GM12878 (cell line): Measurements from ENCODE around the gene TMEM201.

Source experiments
- EP300 ChIP-seq, 2 experiments: fragments of 150-350 bp in 1 of 2; IDR thresholded peaks; 2 replicates each; pipeline ENCODE4 v1.6.1; 2011 to 2012; ENCODE audit warnings: low read depth in 2 of 2, low read length in 2 of 2, borderline replicate concordance in 1 of 2, improper control_type of control experiment in 1 of 2, inconsistent platforms in 1 of 2; ENCODE audit not compliant: control insufficient read depth in 1 of 2
- POLR2AphosphoS5 ChIP-seq: IDR thresholded peaks from 2 replicates; pipeline ENCODE4 v1.6.1; 2011; ENCODE audit warnings: mild to moderate bottlenecking, low read length, inconsistent platforms
- RAD21 ChIP-seq: IDR thresholded peaks from 2 replicates; pipeline ENCODE4 v1.6.1; 2011; ENCODE audit warnings: mild to moderate bottlenecking, low read depth, low read length, moderate library complexity; ENCODE audit not compliant: insufficient read depth
- RCOR1 ChIP-seq: conservative IDR thresholded peaks from 2 replicates; pipeline ENCODE4 v1.6.1; 2012; ENCODE audit warnings: low read depth, low read length, improper control_type of control experiment
- SMC3 ChIP-seq: IDR thresholded peaks from 2 replicates; pipeline ENCODE4 v1.6.1; 2011; ENCODE audit warnings: low read length, improper control_type of control experiment, borderline replicate concordance
- SRF ChIP-seq, 2 experiments: IDR thresholded peaks; 2 replicates each; pipeline ENCODE4 v1.6.1; 2011; ENCODE audit warnings: low read depth in 2 of 2, low read length in 2 of 2, mild to moderate bottlenecking in 1 of 2, moderate library complexity in 1 of 2
- TF ChIP-seq, protein P1 (sequence below): IDR thresholded peaks from 2 replicates; pipeline ENCODE4 v1.6.1; 2012; ENCODE audit warnings: low read length, inconsistent platforms
- TF ChIP-seq, protein P2 (sequence below): IDR thresholded peaks from 2 replicates; pipeline ENCODE4 v1.6.1; 2011; ENCODE audit warnings: mild to moderate bottlenecking, low read depth, low read length, moderate library complexity; ENCODE audit not compliant: insufficient replicate concordance
- TF ChIP-seq, protein P3 (sequence below): fragments of 150-350 bp; IDR thresholded peaks from 2 replicates; pipeline ENCODE4 v1.6.1; 2016; ENCODE audit warnings: low read depth, low read length
- TF ChIP-seq, protein P4 (sequence below): IDR thresholded peaks from 2 replicates; pipeline ENCODE4 v1.6.1; 2011; ENCODE audit warnings: borderline replicate concordance, low read depth, mild to moderate bottlenecking, moderate library complexity, low read length; ENCODE audit not compliant: insufficient read depth, poor library complexity, severe bottlenecking

DNA sequence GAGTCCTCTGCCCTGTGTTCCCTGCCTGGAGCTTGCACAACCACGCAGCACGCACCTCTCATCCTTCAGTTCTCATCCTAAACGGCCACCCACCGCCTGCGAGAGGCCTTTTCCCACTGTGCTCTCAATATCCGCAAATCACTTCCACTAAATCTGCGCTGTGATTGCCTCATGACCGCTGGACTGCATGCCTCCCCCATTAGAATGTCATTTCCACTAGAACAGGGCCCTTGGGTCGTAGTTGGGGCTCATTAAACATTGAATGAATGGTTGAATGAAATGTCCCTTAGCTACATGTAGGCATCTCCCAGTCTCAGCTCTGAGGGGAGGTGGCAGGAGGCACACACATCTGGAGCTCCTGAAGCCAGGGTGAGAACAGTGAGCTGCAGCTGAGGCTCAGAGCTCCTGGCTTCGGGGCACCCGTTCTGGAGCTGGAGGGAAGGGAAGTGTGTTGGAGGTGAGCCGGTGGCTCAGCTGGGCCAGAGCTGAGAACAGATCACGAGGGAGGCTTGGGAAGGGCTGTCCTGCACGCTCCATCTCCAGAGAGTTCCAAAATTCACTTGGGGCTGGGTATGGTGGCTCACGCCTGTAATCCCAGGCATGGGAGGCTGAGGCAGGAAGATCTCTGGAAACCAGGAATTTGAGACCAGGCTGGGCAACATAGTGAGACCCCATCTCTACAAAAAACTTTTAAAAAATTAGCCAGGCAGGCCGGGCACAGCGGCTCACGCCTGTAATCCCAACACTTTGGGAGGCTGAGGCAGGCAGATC is 30.4 kb downstream of the TMEM201 start:
- TF ChIP-seq, protein P1, sequence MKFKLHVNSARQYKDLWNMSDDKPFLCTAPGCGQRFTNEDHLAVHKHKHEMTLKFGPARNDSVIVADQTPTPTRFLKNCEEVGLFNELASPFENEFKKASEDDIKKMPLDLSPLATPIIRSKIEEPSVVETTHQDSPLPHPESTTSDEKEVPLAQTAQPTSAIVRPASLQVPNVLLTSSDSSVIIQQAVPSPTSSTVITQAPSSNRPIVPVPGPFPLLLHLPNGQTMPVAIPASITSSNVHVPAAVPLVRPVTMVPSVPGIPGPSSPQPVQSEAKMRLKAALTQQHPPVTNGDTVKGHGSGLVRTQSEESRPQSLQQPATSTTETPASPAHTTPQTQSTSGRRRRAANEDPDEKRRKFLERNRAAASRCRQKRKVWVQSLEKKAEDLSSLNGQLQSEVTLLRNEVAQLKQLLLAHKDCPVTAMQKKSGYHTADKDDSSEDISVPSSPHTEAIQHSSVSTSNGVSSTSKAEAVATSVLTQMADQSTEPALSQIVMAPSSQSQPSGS, result no peak
- TF ChIP-seq, protein P2, sequence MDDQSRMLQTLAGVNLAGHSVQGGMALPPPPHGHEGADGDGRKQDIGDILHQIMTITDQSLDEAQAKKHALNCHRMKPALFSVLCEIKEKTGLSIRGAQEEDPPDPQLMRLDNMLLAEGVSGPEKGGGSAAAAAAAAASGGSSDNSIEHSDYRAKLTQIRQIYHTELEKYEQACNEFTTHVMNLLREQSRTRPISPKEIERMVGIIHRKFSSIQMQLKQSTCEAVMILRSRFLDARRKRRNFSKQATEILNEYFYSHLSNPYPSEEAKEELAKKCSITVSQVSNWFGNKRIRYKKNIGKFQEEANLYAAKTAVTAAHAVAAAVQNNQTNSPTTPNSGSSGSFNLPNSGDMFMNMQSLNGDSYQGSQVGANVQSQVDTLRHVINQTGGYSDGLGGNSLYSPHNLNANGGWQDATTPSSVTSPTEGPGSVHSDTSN, result no peak
- TF ChIP-seq, protein P3, sequence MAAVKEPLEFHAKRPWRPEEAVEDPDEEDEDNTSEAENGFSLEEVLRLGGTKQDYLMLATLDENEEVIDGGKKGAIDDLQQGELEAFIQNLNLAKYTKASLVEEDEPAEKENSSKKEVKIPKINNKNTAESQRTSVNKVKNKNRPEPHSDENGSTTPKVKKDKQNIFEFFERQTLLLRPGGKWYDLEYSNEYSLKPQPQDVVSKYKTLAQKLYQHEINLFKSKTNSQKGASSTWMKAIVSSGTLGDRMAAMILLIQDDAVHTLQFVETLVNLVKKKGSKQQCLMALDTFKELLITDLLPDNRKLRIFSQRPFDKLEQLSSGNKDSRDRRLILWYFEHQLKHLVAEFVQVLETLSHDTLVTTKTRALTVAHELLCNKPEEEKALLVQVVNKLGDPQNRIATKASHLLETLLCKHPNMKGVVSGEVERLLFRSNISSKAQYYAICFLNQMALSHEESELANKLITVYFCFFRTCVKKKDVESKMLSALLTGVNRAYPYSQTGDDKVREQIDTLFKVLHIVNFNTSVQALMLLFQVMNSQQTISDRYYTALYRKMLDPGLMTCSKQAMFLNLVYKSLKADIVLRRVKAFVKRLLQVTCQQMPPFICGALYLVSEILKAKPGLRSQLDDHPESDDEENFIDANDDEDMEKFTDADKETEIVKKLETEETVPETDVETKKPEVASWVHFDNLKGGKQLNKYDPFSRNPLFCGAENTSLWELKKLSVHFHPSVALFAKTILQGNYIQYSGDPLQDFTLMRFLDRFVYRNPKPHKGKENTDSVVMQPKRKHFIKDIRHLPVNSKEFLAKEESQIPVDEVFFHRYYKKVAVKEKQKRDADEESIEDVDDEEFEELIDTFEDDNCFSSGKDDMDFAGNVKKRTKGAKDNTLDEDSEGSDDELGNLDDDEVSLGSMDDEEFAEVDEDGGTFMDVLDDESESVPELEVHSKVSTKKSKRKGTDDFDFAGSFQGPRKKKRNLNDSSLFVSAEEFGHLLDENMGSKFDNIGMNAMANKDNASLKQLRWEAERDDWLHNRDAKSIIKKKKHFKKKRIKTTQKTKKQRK, result no peak
- TF ChIP-seq RAD21 (no peak), SMC3 (no peak), RCOR1 (no peak), SRF (IDR thresholded peaks at IDR 0.05; ENCODE audit: low read depth in 2 of 2, low read length in 2 of 2) (no peak), POLR2AphosphoS5 (no peak), EP300 (IDR thresholded peaks at IDR 0.05; ENCODE audit: borderline replicate concordance in 1 of 2, control insufficient read depth in 1 of 2, low read depth in 2 of 2, low read length in 2 of 2) (no peak)
- TF ChIP-seq, protein P4, sequence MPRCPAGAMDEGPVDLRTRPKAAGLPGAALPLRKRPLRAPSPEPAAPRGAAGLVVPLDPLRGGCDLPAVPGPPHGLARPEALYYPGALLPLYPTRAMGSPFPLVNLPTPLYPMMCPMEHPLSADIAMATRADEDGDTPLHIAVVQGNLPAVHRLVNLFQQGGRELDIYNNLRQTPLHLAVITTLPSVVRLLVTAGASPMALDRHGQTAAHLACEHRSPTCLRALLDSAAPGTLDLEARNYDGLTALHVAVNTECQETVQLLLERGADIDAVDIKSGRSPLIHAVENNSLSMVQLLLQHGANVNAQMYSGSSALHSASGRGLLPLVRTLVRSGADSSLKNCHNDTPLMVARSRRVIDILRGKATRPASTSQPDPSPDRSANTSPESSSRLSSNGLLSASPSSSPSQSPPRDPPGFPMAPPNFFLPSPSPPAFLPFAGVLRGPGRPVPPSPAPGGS, result no peak
